ENCODE results near the gene BLOC1S1. TPM values are rescaled to one million over a fixed set of nuclear protein-coding genes. Genes with fewer than 3 reads are reported as not detected.

Gene BLOC1S1
- total RNA-seq, 1 donor from 2014 or later: 128 TPM

- no peak for ATAC-seq
- DNase-seq (ENCODE audit: missing footprints): no peak
- intact Hi-C loops (cut with DNase I): no loop called here
Measured at GRCh38 chr12:55692631-55693322, 23.1 kb upstream of the BLOC1S1 start.

DNA sequence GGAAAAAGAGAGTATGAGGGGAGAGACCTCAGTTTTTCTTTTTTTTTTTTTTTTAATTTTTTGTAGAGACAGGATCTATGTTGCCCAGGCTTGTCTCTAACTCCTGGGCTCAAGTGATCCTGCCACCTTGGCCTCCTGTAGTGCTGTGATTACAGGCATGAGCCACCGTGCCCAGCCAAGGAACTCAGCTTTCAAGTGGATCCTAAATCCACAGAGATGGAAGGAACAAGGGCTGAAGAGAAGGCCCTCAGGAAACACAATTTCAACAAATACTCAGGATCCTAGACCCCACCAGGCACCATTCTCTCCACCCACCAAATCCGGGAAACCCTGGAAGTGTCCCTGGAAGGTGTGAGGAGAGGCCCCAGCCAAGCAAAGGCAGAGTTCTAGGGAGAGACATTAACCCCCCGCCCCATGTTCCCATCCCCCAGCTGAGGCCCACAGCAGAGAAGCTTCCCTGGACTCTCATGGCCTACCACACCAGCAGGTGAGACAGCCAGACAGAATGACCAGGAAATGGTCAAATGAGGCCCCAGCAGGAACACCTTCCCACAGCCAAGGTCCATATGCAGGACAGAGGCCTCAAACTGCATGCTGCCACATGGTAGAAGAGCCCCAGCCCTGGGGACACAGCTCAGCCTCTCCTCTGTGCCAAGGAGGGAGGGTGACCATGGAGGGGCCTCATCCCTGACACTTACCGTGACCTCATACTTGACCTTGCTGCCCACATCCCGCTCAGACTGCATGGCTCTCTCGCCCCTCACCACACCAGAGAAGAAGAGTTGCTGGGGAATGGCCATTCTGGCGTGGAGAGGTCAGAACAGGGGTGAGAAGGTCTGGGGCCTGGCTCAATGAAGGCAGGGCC is 22.3 kb upstream of the BLOC1S1 start:
- DNase-seq (ENCODE audit: missing footprints): no peak
- ATAC-seq: no peak

DNA sequence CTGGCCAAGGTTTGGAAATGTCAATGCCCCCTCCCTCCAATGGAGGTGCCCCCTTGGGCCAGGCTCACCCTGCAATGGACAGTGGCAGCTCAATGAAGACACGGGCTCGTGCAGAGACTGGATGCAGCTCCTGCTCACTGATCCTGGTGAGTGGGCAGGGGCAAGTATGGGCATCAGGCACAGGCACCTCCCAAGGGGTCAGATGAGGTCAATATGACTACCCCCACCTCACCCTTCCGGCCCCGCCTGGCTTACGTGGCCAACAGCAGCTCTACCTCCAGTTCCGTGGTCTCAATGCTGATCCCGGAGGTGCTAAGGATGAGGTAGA is 21.7 kb upstream of the BLOC1S1 start:
- no peak for DNase-seq (ENCODE audit: missing footprints)
- intact Hi-C loops (cut with DNase I): no loop called here
- no peak for ATAC-seq

More for the DNA sequence above, 22.3 kb upstream of the BLOC1S1 start:
- intact Hi-C loops (cut with DNase I): no loop called here

- DNase-seq (ENCODE audit: missing footprints) (no peak), ATAC-seq (no peak)
- intact Hi-C loops (cut with DNase I): no loop called here
Measured at GRCh38 chr12:55694651-55695050, 21.2 kb upstream of the BLOC1S1 start.

DNA sequence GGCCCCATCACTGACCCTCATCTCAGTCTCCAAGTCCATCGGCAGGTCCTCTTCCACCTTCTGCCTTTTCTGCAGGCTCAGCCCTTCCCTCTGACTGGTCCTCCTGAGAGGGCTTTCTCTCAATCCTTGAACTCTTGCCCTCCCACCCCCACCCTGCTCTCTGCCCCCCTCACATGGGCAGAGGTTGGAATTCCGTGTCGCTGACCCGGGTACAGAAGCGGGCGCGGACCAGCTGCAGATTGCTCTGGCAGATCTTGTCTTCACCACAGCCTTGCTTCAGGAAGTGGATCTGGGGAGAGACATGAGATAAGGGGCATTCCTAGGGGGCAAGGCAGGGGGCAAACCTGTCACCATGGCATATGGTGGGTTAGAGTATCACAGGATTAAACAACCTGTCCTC is 20.5 kb upstream of the BLOC1S1 start:
- DNase-seq (ENCODE audit: missing footprints) (no peak), ATAC-seq (no peak)
- intact Hi-C loops (cut with DNase I): no loop called here

DNA sequence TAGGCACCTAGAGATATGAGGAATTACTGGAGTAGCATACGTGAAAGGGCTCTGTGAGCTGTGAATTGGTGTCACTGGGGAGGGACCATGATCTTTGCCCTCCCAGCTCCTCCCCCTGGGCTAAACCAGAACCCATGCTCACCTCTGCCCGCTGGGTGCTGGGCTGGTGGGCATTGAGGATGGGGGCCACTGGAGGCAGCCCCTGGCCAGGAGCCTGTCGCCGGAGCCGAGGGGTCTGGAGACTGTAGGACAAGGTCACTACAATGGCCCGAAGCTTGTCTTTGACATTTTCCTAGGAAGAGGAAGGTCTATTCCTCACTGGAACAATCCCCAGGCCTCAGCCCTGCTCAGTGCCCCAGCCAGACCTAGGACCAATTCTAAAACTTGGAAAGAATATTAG is 19.7 kb upstream of the BLOC1S1 start:
- no peak for DNase-seq (ENCODE audit: missing footprints)
- intact Hi-C loops (cut with DNase I): no loop called here
- no peak for ATAC-seq

DNA sequence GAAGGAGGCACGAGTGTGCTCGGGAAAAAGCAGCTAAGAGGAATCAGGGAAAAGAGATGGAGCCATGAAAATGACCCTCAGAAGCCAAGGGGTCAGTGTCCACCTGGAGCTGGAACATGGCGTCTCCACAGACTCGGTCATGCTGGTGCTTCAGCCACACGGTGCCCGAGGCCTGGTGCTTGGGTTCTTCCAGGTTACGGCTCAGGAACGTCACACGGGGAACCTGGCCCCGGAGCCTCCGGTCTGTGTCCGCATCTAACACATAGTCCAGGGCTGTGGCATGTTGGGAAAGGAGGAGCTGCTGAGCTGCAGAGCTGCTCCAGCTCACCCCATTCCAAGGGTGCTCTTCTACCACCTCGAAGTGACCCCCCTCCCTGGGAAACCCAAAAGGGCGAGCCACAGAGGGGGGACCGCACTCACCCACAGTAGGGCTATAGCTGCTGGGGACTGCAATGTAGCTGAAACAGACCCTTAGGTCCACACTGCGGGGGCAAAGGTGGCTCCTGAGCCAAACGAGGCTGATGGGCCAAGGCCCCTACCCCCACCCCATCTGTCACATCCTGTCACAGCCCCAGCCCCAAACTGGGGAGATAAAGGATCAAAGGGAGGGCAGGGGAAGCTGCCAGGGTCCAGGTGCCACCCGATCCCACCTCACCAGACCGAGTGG is 18.9 kb upstream of the BLOC1S1 start:
- ATAC-seq (no peak), DNase-seq (ENCODE audit: missing footprints) (no peak)
- intact Hi-C loops (cut with DNase I): no loop called here

DNA sequence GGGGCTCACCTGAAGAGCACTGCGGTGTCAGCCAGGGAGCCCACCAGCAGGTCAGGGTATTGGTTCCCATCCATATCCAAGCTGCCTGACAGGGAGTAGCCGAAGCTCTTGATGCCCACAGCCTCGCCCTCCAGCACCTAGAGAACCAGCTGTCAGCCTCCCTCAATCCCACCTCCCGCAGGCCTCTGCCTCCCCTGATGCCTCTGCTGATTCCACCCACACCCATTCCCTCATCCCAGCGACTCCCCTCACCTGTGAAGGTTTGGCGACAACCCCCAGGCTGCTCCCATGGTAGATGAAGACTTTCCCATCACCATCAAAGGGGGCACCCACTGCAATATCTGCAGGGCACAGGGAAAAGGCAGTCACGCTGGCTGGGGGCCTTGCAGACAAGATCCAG is 18.2 kb upstream of the BLOC1S1 start:
- intact Hi-C loops (cut with DNase I): no loop called here
- no peak for DNase-seq (ENCODE audit: missing footprints)
- no peak for ATAC-seq

DNA sequence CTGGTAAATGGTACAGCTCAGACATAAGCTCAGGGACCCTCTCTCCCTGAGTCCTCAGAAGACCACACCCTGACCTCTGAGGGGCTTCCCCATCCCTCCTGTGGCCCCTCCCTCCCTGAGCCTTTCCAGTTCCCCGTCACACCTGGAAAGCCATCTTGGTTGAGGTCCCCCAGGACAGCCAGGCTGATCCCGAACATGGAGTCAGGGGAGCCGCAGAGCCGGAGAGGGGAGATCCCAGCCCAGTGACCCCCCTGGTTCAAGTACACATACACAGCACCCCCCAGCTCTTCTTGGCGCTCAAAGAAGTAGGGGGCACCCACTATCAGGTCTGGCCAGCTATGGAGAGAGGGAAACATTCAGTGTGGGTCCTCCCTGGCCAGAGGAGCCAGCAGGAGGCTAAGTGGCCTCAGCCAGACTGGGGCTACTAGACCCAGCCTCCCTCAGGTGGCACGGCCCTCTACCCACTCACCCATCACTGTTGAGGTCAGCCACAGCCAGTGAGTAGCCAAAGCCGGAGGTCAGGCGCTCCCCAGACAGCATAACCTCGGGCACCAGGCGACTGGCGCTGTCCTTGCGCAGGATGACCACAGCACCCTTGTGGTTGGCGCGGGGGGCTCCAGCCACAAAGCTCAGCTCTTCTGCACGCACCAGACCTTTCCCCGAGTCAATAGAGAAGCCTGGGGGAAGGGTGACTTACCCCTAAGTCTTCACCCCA is 17.4 kb upstream of the BLOC1S1 start:
- intact Hi-C loops (cut with DNase I): no loop called here
- no peak for ATAC-seq
- no peak for DNase-seq (ENCODE audit: missing footprints)

DNA sequence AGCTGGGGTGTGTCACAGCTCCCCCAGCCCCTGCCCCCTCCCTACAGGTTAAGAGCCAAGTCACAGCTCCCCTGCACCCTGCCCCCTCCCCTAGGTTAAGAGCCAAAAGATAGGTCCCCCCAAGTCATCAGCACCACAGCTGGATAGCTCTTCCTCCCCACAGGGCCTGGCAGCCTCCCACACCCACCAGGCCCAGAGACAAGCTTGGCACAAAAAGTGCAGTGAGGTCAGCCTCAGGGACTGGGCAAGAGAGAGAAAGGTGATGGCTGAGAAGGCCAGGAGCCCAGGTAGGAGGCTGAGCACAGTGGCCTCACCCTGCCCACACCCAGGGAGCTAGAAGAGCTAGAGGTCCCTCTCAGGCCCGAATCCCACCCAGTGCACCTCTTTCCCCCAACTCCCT is 16.9 kb upstream of the BLOC1S1 start:
- DNase-seq (ENCODE audit: missing footprints) (no peak), ATAC-seq (no peak)
- intact Hi-C loops (cut with DNase I): no loop called here

DNA sequence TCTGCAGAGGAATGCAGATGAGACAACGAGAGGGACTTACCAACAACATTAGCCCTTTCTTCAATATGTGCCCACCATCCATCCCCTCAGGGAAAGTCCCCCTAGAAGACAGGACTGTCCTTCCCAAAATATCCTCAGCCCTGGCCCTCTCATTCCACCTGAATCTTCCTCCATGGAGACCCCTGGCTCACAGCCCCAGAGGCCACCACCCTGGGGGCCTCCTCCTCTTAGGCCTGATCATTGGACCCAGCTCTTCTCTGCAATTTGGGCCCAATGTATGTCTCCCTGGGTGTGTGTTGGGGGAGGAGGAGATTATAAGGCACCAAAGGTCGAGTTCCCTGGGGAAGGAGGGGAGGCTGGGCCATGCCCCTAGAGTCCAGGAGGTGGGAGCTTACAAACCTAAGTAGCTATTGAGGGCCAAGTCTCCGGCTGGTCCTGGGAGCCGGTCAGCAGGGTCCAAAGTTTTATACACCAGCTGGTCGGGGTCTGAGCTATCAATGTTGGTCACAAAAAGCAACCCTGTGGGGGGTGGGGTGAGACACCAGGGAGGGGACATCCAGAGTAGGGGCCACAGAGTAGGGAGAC is 16.3 kb upstream of the BLOC1S1 start:
- ATAC-seq (no peak), DNase-seq (ENCODE audit: missing footprints) (no peak)
- intact Hi-C loops (cut with DNase I): loop anchor here (2.0 kb wide), 1 partner anchor 15 kb away; no protein-coding TSS in a partner anchor

- no peak for DNase-seq (ENCODE audit: missing footprints)
- no peak for ATAC-seq
- intact Hi-C loops (cut with DNase I): loop anchor here (2.0 kb wide), 1 partner anchor 16 kb away; no protein-coding TSS in a partner anchor
Measured at GRCh38 chr12:55700255-55701018, 15.4 kb upstream of the BLOC1S1 start.

- ATAC-seq (no peak), DNase-seq (ENCODE audit: missing footprints) (no peak)
- intact Hi-C loops (cut with DNase I): no loop called here
Measured at GRCh38 chr12:55702861-55703260, 13.0 kb upstream of the BLOC1S1 start.

DNA sequence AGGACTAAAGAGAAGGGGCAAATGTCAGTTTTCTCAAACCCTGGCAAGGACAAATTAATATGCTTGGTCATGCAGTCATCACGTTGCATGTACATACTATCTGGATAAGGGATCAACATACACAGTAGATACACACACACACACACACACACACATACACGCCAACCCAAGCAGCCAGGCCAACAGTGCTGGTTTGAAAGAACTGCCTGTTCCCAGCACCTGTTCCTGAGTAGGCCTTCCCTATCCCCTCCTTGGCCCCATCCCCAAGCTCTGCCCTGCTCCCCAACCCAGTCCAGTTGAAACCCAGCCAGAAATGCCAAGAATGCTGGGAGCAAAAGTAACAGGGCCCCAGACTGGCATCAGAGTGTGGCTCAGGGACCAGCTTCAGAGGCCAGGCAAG is 12.6 kb upstream of the BLOC1S1 start:
- intact Hi-C loops (cut with DNase I): no loop called here
- peak; percentile 56 for ATAC-seq
- no peak for DNase-seq (ENCODE audit: missing footprints)

GRCh38 chr12:55703901-55704761 is 11.7 kb upstream of the BLOC1S1 start:
- ATAC-seq: no peak
- no peak for DNase-seq (ENCODE audit: missing footprints)
- intact Hi-C loops (cut with DNase I): no loop called here

GRCh38 chr12:55704824-55705718 is 10.8 kb upstream of the BLOC1S1 start:
- no peak for ATAC-seq
- DNase-seq (ENCODE audit: missing footprints): peak; percentile 58
- intact Hi-C loops (cut with DNase I): loop anchor here (5.0 kb wide), 1 partner anchor 43 kb away; no protein-coding TSS in a partner anchor

All from Right ventricle myocardium inferior (tissue), 1 donor.